ENCODE data around the gene CALCA. TPM values are rescaled to one million over a fixed set of nuclear protein-coding genes. Genes with fewer than 3 reads are reported as not detected.
A peak's percentile ranks its signal among the peaks of the same experiment; 100 is the strongest.
"Not testable (repeated sequence)": the region's sequence is repeated elsewhere in the genome, so short reads cannot be mapped to it uniquely, and the experiment has no call there.

Gene CALCA
- total and polyA plus RNA-seq, 2 experiments from 2014 or later = 1.3 TPM; not detected in 1

- H2AFZ ChIP-seq = no peak overlapping the region
- H3K36me3 ChIP-seq (ENCODE audit: low read depth) = no peaks in the 10 kb centered on the region
- DNase-seq = peak; percentile 70
- WGBS, 2 experiments (ENCODE audit: low coverage in 1 of 2, low lambda C conversion rate in 2 of 2, missing lambda C conversion rate in 2 of 2) = 28 to 33% methylated on average over 5 of the region's 5 CpGs
- no peak overlapping the region for H3K27ac ChIP-seq
- H3K4me3 ChIP-seq = no peak overlapping the region
- H3K4me2 ChIP-seq (ENCODE audit: unreplicated experiment) = no peak overlapping the region
- H3F3A ChIP-seq (ENCODE audit: insufficient read depth) = no peaks in the 10 kb centered on the region
- no peaks in the 10 kb centered on the region for H4K20me1 ChIP-seq (ENCODE audit: insufficient read depth)
- H3K9ac ChIP-seq = no peak overlapping the region
- no peaks in the 10 kb centered on the region for H3K9me2 ChIP-seq (ENCODE audit: insufficient read depth)
- peaks cover 49% of the 10 kb centered on the region for H3K27me3 ChIP-seq (replicated peaks; ENCODE audit: insufficient read depth)
- no peaks in the 10 kb centered on the region for H3K9me3 ChIP-seq (ENCODE audit: low read depth)
- TF ChIP-seq EZH2phosphoT487 (IDR thresholded peaks at IDR 0.05; ENCODE audit: insufficient read depth, low read depth) = no peak
- no peak for TF ChIP-seq EZH2 (IDR thresholded peaks at IDR 0.05; ENCODE audit: insufficient read depth, poor library complexity, severe bottlenecking)
- in situ Hi-C loops (cut with MboI) = no loop called here
- H3K4me1 ChIP-seq (ENCODE audit: insufficient read depth) = no peaks in the 10 kb centered on the region
- no peaks in the 10 kb centered on the region for H3K79me2 ChIP-seq (ENCODE audit: insufficient read depth)
Observed at GRCh38 chr11:15006139-15006759, 34.1 kb upstream of the CALCA start.

- H3K27me3 ChIP-seq (replicated peaks; ENCODE audit: insufficient read depth); in situ Hi-C loops (cut with MboI); H3K4me1 ChIP-seq (ENCODE audit: insufficient read depth); H3K79me2 ChIP-seq (ENCODE audit: insufficient read depth); H4K20me1 ChIP-seq (ENCODE audit: insufficient read depth); H2AFZ ChIP-seq; H3K27ac ChIP-seq; DNase-seq; H3K9ac ChIP-seq; H3K36me3 ChIP-seq (ENCODE audit: low read depth); H3K9me2 ChIP-seq (ENCODE audit: insufficient read depth); H3F3A ChIP-seq (ENCODE audit: insufficient read depth); H3K9me3 ChIP-seq (ENCODE audit: low read depth); H3K4me3 ChIP-seq; H3K4me2 ChIP-seq (ENCODE audit: unreplicated experiment): not testable (repeated sequence)
- 7 to 9% methylated on average over 3 of the region's 3 CpGs for WGBS, 2 experiments (ENCODE audit: low coverage in 1 of 2, low lambda C conversion rate in 2 of 2, missing lambda C conversion rate in 2 of 2)
Observed at GRCh38 chr11:14988133-14988532, 16.0 kb upstream of the CALCA start.

- Histone ChIP-seq H4K20me1 (ENCODE audit: insufficient read depth) (no peaks in the 10 kb centered on the region), H3K9me3 (ENCODE audit: low read depth) (no peaks in the 10 kb centered on the region), H3F3A (ENCODE audit: insufficient read depth) (peaks cover 16% of the 10 kb centered on the region), H3K4me3 (no peak overlapping the region), H3K36me3 (ENCODE audit: low read depth) (no peaks in the 10 kb centered on the region), H2AFZ (no peak overlapping the region), H3K4me1 (ENCODE audit: insufficient read depth) (peaks cover 12% of the 10 kb centered on the region; the same call in 1 of the 2 replicates), H3K9me2 (ENCODE audit: insufficient read depth) (no peaks in the 10 kb centered on the region), H3K27ac (no peak overlapping the region), H3K4me2 (ENCODE audit: unreplicated experiment) (peak overlapping the region; percentile 17), H3K79me2 (ENCODE audit: insufficient read depth) (no peaks in the 10 kb centered on the region), H3K9ac (no peak overlapping the region), H3K27me3 (replicated peaks; ENCODE audit: insufficient read depth) (peaks cover 7% of the 10 kb centered on the region)
- TF ChIP-seq EZH2 (IDR thresholded peaks at IDR 0.05; ENCODE audit: insufficient read depth, poor library complexity, severe bottlenecking) (no peak), EZH2phosphoT487 (IDR thresholded peaks at IDR 0.05; ENCODE audit: insufficient read depth, low read depth) (no peak)
- DNase-seq = no peak
- in situ Hi-C loops (cut with MboI) = no loop called here
- 3 to 9% methylated on average over 1 of the region's 1 CpG for WGBS, 2 experiments (ENCODE audit: low coverage in 1 of 2, low lambda C conversion rate in 2 of 2, missing lambda C conversion rate in 2 of 2)
Observed at GRCh38 chr11:14981507-14981906, 9.4 kb upstream of the CALCA start.

- H3K79me2 ChIP-seq (ENCODE audit: insufficient read depth) = no peaks in the 10 kb centered on the region
- no peaks in the 10 kb centered on the region for H3K9me3 ChIP-seq (ENCODE audit: low read depth)
- WGBS, 2 experiments (ENCODE audit: low coverage in 1 of 2, low lambda C conversion rate in 2 of 2, missing lambda C conversion rate in 2 of 2) = 9 to 13% methylated on average over 3 of the region's 3 CpGs
- no peaks in the 10 kb centered on the region for H3K9me2 ChIP-seq (ENCODE audit: insufficient read depth)
- peaks cover 13% of the 10 kb centered on the region for H3K27me3 ChIP-seq (replicated peaks; ENCODE audit: insufficient read depth)
- DNase-seq = peak; percentile 96
- H3K27ac ChIP-seq = no peak overlapping the region; the same call in 1 of the 2 replicates
- H3K4me1 ChIP-seq (ENCODE audit: insufficient read depth) = peaks cover 12% of the 10 kb centered on the region; the same call in 1 of the 2 replicates
- H3F3A ChIP-seq (ENCODE audit: insufficient read depth) = peaks cover 16% of the 10 kb centered on the region
- peak overlapping the region; percentile 6; the same call in 1 of the 2 replicates for H2AFZ ChIP-seq
- H3K4me2 ChIP-seq (ENCODE audit: unreplicated experiment) = peak overlapping the region; percentile 17
- H3K36me3 ChIP-seq (ENCODE audit: low read depth) = no peaks in the 10 kb centered on the region
- no peak overlapping the region for H3K9ac ChIP-seq
- in situ Hi-C loops (cut with MboI) = no loop called here
- H4K20me1 ChIP-seq (ENCODE audit: insufficient read depth) = no peaks in the 10 kb centered on the region
- TF ChIP-seq EZH2phosphoT487 (IDR thresholded peaks at IDR 0.05; ENCODE audit: insufficient read depth, low read depth) (no peak), EZH2 (IDR thresholded peaks at IDR 0.05; ENCODE audit: insufficient read depth, poor library complexity, severe bottlenecking) (no peak)
- H3K4me3 ChIP-seq = no peak overlapping the region
Observed at GRCh38 chr11:14980854-14981253, 8.7 kb upstream of the CALCA start.

Measured in GM23248 (cell line).